Measurements from ENCODE around the gene CBFA2T2.

CBFA2T2 gene

DNA sequence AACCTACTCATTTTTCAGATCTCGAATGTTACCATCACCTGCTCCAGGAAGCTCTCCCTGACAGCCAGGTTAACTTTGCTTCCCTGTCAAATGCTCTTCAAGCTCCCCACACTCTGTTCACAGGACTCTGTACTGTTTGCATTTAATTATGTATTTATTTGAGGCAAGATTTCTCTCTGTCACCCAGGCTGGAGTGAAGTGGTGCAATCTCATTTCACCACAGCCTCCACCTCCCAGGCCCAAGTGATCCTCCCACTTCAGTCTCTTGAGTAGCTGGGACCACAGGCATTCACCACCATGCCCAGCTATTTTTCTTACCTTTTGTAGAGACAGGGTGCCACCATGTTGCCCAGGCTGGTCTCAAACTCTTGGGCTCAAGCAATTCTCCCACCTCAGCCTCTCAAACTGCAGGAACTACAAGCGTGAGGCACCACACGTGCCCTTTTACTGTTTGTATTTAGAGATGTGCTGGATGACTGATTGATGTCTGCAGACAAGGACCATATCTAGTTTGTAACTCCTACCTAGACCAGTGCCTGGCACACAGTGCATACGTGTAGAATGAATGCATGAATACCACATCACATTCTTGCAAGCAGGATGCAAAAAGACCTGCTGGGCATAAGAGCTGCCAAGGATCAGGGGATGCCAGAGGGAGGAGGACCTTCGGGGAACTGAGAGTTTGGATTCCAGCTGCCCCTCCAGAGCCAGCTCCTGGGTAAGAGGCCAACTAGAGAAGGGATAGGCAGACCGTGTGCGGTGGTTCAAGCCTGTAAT, 15.6 kb upstream of the CBFA2T2 start:
- TF ChIP-seq, protein P1, sequence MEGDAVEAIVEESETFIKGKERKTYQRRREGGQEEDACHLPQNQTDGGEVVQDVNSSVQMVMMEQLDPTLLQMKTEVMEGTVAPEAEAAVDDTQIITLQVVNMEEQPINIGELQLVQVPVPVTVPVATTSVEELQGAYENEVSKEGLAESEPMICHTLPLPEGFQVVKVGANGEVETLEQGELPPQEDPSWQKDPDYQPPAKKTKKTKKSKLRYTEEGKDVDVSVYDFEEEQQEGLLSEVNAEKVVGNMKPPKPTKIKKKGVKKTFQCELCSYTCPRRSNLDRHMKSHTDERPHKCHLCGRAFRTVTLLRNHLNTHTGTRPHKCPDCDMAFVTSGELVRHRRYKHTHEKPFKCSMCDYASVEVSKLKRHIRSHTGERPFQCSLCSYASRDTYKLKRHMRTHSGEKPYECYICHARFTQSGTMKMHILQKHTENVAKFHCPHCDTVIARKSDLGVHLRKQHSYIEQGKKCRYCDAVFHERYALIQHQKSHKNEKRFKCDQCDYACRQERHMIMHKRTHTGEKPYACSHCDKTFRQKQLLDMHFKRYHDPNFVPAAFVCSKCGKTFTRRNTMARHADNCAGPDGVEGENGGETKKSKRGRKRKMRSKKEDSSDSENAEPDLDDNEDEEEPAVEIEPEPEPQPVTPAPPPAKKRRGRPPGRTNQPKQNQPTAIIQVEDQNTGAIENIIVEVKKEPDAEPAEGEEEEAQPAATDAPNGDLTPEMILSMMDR (IDR thresholded peaks at IDR 0.05; ENCODE audit: insufficient read depth, missing control alignments): no peak
- FAIRE-seq (no peak), DNase-seq (ENCODE audit: insufficient read length, low spot score) (no peak)

DNA sequence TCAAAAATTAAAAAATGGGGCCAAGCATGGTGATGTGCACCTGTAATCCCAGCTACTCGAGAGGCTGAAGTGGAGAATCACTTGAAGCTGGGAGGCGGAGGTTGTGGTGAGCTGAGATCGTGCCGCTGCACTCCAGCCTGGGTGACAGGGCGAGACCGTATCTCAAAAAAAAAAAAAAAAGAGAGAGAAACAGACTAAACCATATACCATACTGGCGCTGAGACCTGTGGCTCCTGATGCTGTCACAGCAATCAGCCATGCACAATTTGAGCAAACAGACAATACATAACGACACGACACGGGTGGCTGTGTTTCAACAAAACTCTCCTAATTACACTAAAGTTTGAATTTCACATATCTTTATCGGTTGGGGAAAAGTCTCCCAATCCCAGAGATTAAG, 14.9 kb upstream of the CBFA2T2 start:
- DNase-seq (ENCODE audit: insufficient read length, low spot score) (no peak), FAIRE-seq (no peak)
- TF ChIP-seq, protein P1 (IDR thresholded peaks at IDR 0.05; ENCODE audit: insufficient read depth, missing control alignments): no peak

DNA sequence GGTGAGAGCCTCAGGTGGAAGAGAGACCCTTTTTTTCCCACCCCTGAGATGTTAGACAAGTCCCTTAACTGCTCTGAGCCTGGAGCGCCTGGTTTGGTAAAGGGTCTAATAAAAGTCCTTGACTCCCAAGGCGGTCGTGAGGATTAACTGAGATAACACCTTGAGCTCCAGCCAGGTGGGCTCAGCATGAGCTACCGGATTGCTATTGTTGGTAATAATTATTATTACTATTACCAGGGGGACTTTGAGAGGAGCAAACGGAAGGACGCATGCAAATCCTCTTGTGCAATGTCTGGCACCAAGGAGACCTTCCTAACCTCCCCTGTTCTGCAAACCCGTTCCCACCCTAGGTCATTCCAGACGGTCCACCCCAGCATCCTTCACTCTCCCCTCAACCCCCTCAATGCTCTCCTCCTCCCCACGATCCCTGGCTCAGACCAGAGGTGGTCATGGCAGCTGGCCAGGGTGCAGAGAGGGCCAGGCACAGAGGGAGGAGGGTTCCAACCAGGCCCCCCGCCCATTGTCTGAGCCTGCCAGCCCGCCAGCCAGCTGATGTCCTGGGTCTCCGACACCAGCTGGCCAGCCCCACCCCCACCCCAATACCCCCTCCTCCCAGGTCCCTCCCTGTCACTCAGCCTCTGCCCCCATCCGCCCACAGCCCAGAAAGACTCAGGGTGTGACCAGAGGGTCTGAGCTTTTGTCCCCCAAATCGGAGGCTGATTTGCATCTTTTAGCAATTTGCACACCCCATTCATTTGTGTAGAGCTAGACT, 14.3 kb upstream of the CBFA2T2 start:
- FAIRE-seq (no peak), DNase-seq (ENCODE audit: insufficient read length, low spot score) (no peak)
- TF ChIP-seq, protein P1 (IDR thresholded peaks at IDR 0.05; ENCODE audit: insufficient read depth, missing control alignments): no peak

DNA sequence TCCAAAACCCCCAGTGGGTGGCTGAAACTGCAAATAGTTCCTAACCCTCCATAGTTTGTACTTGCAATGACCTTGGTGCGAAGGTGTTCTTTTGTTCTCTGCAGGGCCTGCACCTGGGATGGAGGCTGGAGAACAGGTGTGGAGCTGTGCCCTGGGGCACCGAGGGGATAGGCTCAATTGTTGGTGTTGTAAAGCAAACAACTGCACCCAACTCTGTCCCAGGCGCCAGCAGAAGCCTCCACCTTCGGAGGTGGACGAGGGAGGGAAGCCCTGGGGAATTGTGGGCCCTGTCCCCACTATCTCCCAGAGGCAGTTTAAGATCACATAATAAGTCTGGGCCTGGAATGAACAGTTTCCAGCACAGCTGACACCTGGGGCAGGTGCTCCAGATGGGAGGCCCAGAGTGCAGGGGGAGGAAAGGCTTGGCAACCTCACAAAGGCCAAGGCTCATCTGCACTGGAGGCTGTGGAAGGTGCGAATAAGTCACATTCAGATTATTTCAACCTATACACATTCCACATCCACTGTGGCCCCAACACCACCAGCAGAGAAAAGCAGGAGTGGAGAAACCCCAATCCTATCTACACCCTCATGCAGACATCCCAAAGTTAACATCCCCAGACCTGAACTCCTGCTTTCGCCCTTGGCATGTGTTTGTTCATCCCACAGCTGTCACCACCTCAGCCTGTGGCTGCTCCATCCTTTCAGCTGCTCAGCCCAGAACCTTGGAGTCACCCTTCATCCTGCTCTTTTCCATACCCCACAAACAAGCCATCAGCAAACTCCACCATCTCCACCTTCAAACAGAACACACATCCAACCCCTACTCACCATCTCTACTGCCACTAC, 12.3 kb upstream of the CBFA2T2 start:
- TF ChIP-seq, protein P1 (IDR thresholded peaks at IDR 0.05; ENCODE audit: insufficient read depth, missing control alignments): no peak
- DNase-seq (ENCODE audit: insufficient read length, low spot score): no peak
- FAIRE-seq: no peak

DNA sequence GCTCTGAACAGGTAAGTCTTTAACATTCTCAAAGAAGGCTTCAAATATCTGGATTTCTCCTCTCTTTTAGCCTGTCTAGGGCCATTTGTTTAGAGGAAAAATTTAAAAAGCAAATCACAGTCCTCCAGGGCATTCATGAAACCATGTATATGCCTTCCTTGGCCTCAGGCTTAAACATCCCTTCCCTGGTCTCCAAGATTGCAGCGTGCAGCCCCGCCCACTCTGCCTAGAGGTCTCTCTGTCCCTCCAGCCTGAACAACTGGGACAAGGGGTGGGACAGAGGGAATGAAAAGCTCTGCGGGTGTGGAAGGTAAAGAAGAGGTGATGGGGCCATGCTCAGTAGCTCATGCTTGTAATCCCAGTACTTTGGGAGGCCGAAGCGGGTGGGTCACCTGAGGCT, 9.8 kb upstream of the CBFA2T2 start:
- FAIRE-seq (no peak), DNase-seq (ENCODE audit: insufficient read length, low spot score) (no peak)
- TF ChIP-seq, protein P1 (IDR thresholded peaks at IDR 0.05; ENCODE audit: insufficient read depth, missing control alignments): no peak

DNA sequence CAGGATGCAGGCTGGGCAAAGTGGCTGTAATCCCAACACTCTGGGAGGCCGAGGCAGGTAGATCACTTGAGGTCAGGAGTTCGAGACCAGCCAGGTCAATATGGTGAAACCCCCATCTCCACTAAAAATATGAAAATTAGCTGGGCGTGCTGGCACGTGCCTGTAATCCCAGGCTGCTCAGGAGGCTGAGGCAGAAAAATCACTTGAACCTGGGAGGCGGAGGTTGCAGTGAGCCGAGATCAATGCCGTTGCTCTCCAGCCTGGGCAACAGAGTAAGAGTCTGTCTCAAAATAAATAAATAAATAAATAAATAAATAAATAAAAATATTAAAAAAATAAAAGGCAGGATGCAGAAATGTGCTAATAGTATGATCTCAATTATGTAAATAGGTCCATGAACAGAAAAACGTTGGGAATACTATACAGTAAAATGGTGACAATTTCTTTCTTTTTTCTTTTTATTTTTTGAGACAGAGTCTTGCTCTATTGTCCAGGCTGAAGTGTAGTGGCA, 8.4 kb upstream of the CBFA2T2 start:
- no peak for FAIRE-seq
- DNase-seq (ENCODE audit: insufficient read length, low spot score): no peak
- TF ChIP-seq, protein P1 (IDR thresholded peaks at IDR 0.05; ENCODE audit: insufficient read depth, missing control alignments): no peak
